Glomerular endothelial cell (primary cell): ENCODE results near the gene KRT75. TPM values are rescaled to one million over a fixed set of nuclear protein-coding genes. Genes with fewer than 3 reads are reported as not detected.

Experiments
- DNase-seq: peaks from one replicate; pipeline ENCODE4 v3.0.0-alpha.2; 2011; ENCODE audit warnings: low read depth, low spot score; ENCODE audit errors: extremely low read depth
- total RNA-seq: library from RNA; depleted of rRNA; stranded (reverse); fragments of >200 nt; gene quantifications from 2 replicates; pipeline ENCODE4 v1.2.3, GENCODE V29; 2015

KRT75 gene
- total RNA-seq, 1 donor from 2014 or later, result not detected

DNA sequence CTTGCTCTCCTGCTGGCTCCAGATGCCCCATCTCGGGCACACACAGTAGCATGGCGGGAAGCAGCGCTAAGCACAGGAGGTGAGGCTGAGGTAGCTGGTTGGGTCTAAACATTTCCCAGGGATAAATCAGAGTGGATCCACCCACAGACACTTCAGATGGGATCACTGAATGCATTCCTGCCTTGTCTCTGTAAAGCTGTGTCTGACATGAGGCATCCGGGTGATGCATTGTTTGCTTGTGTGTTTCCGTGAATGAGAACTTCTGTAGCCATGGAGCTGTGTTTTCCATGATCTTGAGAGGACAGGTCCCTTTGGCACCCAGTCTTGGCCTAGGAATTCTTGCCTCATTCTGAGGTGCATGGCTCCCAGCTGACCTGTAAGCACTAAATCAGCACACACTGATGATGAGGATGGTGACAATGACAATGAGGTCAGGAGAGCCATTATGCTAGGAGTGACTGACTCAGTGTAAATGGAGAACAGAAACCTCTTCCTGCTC is 6.7 kb upstream of the KRT75 start:
- DNase-seq, result no peak

DNA sequence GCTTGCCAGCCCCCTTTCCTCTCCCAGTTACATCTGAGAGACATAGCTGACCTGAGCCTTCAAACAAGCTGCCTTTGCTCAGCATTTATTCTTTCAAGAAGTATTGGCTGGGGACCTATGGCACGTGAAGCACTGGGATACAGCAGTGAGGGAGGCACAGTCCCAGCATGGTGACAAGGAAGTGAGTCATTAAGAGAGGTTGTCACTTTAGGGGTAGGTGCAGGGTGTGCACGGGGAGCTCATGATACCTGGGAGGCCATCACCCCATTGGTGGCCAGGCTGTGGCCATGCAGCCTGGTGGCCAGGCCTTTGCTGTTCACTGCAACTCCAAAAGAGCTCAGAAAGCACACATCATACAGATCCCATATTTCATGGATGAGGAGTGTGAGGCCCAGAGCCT is 5.7 kb upstream of the KRT75 start:
- no peak for DNase-seq

DNA sequence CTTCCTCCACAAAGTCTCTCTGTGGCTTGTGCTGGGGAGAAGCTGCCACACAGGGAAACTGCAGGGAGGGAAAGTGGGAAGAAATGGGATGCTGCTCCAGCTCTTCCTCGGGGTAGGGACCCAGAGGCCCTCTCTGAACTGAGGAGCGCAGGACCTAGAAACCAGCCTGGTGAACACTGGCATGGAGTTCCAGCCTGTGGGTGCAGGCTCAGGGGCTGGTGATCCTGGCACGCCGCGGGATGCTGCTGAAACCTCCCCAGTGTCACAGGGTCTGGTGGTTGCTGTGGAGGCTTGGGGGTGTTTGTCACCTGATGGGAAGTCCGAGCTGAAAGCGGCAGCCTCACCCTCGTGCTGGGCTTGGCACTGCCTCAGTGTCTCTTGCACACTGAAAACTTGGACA is 5.2 kb upstream of the KRT75 start:
- no peak for DNase-seq

DNA sequence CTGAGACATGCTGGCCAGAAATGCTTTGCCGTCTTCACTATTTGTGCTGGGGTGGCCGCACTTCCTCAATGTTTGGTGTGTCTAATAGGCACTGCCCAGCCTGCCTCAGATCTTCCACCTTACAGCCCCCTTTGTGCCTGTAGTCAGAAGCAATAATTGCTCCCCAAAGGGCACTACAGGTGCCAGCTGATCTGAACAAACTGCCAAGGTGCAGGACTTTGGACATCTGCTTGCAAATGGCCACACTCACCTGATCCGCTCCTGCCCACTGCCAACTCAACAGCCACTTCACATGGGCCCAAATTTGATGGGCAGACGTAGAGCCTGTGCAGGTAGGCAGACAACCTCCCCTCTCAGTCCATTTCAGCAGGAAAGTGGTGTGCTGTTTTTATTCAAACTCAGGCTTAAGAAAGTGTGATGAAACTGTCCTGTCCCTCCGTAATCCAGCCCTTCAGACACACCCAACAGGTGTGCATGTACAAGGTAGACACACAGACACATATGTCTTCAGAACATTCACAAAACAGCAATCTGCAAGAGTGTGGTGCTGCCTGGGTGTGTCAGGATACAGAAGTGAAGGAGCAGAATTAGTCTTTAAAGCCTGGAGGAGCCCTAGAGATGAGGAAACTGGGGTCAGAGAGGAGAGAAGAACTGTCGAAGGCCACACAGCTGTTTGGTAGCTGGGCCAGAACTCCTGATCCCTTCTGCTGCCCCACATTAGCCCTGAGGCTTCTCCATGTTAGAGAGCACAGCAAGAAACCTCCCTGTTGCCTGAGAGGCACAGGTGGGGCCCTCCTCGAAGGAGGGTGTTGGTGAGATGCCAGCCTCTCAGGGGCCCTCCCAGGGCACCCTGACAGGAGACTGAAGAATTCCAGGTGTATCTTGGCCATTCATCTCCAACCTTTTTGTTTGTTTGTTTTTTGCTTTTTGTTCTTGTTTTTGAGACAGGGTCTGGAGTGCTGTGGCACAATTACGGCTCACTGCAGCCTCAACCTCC is 4.4 kb upstream of the KRT75 start:
- DNase-seq, result no peak

DNA sequence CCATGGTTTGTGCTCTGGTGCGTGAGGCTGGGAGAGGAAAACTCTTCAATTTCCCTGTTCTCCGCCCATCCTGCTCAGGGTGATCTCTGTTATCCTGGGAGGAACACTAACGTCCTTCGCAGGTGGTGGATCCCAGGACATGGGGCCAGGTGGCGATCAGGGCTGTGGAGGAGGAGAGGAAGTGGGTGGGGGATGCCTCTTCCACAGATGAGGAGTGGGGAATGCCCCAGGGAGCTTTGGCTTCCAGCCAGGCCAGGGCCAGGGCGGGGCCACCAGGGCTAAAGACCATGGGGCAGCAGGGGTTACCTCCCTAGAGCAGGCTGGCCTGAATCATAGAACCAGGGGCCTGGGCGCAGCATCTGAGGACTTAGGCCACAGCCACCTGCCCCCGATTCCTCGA is 3.3 kb upstream of the KRT75 start:
- DNase-seq, result no peak

DNA sequence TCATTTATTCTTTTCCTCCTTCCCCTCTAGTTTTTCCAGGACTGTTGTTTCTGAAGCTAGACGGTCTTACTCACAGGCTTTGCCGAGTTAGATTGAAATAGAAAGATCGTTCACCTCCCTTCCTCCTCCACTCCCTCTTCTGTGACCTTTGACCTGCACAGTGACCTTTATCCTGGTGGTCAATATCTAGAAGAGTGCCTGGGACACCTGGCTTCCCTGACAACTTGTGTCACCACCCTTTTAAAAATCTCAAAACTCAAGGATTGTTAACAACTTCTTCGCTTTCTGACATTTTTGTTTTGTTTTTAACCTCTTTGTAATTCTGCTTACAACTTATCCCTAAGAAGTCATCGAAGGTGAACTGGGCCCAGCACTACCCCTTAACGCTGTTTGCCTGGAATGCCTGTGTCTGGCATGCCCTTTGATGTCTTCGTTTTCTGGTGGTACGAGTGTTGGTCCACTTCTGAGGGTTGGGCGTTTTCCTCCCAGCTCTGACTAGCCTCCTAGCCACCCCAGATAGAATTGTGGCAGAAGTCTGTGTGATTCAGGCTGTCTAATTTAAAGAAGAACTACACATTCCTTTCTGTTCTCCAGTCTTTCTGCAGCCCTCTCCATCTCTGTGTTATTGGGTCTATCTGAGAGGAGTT is 2.8 kb upstream of the KRT75 start:
- DNase-seq, result no peak

DNA sequence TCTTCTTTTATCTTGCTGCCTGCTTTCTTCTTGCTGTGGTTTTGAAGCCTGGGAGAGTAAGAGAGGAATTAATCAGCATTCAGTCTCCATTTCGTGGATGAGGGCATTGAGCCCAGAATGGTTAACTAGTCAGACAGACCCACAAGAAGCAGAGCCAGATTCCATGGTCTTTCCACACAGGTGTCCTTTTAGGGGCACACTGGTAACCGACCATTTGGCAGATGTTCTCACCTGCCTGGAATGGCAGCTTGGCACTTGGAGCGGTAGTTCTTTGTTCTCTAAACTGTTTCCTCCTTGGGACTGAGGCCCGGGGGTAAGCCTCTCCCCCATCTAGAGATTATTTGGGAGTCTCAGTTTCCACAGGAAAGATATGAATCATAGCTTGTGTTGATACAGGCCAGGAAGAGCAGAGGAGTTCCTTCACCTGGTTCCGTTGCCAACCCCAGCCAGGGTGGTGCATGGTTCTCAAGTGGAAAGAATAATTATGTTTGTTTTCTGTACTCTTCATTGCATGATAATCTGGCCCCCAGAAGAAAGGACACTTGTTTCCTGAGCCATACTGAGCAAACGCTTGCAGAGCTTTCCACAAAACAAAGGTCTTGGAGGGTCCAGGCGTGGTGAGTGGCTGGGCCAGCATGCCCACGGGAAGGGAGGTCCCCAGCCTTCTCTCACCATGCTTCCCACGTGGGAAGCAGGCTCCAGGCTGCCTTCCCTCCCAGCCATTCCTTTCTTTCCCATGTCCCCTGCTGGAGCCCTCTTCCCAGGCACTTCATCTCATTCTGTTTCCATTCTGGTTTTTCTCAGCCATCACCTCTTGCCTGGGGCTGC is 2.0 kb upstream of the KRT75 start:
- no peak for DNase-seq

DNA sequence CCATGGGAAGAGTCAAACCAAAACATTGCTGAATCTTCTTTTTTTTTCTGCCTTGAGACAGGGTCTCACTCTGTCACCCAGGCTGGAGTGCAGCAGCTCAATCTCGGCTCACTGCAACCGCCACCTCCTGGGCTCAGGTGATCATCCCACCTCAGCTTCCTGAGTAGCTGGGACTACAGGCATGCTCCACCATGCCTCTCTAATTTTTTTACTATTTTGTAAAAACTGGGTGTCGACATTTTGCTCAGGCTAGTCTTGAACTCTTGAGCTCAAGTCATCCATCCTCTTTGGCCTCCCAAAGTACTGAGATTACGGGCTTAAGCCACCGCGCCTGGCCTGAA is 1.5 kb upstream of the KRT75 start:
- DNase-seq, result no peak

DNA sequence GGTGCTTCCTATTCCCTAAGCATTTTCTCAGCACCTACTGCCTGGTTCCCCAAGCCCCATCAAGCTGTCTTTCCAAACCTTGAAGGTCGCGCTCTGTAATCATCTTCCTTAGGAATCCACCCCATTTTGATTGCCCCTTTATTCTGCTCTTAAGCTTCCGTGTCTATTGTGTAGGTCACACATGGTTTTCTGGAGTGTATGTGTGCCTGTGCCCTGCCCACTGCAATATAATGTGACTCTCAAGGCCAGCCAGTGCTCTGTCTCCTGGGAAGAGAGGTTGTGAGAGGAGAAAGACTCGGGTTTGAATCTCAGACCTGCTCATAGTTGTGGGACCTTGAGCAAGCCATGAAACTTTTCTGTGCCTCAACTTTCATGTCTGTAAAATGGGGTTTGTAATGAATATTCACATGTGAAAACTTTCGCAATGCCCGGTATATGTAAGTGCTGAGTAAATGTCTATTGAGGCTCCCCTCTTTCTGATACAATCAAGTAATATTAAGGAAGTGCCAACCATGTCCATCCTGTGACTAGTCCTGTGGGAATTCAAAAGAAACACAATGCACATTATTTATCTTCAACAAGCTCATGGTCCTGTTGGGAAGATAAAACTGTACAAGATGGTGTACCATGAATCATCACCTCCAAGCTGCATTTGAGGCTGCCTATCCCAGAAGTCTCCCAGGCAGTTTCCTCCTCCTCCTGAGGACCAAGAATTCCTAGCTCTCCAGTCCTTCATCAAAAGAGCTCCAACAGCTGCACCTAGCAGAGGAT is 774 bp upstream of the KRT75 start:
- no peak for DNase-seq

DNA sequence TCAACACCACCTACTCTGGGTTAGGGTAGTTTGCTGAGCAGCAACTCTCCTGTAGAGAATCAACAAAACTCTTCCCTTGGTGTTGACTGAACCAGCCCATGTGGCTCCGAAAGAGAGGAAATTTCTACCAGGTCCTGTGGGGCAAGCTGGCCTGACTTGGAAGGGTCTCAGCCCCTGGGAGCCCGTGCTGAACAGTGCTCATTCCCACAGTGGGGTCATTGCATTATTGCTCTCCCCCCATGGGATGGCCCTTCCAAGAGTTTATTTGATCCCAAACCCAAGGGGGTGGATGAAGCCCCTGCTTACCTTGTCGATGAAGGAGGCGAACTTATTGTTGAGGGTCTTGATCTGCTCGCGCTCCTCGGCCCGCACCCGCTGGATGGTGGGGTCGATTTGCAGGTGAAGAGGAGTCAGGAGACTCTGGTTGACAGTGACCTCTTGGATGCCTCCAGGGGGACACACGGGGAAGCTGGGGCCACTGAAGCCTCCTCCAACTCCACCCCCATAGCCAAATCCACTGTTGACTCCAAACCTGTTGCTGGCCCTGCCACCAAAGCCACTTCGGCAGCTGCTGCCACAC is 580 bp downstream of the KRT75 start:
- DNase-seq, result no peak

DNA sequence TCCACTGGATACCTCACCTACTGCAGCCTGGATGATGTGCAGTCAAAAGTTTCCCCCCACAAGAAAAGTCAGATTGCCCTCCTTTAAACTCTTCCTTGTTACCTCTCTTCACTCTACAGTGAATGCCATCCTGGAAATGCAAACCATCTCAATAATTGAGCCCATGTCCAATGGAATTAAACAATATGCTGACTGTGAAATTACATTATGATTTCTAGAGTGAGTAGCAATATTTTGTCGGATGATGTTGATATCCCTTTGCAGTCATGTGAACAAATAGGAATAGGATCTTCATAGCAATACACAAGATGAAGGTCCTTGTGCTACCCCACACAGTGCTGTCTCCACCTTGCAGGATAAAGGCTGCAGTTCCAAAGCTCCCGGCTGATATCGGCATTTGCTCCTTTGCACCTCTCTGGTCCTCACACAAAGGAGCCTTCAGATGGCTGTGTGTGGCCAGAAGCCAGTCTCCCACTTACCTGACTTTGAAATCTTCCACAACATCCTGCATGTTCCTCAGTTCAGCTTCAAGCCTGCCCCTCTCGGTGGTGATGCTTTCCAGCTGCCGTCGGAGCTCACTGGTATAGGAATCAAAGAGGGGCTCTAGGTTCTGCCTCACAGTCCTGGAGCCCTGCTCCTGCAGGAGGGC is 1.5 kb downstream of the KRT75 start:
- no peak for DNase-seq

DNA sequence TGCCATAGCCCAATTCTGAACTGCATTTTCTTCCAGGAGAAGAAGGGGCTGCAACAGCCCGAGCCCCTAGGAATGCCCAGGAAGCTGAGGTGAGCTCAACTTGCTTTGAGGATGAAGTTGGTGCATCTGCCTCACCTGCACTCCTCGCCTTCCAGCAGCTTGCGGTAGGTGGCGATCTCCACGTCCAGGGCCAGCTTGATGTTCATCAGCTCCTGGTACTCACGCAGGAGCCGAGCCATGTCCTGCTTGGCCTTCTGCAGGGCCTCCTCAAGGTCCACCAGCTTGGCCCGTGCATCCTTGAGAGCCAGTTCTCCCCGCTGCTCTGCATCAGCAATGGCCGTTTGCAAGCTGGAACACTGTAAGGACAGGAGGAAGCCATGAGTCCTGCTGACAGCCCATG is 6.0 kb downstream of the KRT75 start:
- no peak for DNase-seq

DNA sequence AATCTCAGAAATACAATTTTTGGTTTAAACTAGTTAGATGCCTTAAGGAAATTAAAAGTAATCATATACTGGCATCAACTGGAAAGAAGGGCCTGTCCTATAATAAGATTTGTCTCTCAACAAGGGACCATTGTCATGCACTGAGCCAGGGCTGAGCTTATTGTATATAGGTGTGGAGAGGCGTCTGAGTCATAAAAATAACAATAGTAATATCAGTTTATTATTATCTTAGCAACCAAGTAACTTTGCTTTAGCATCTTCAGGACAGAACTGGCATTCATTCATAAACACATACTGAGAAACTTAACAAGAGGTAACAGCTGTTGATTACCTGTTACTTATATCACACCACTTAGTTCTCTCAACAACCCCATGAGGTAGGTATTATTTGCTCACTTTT is 7.1 kb downstream of the KRT75 start:
- no peak for DNase-seq

DNA sequence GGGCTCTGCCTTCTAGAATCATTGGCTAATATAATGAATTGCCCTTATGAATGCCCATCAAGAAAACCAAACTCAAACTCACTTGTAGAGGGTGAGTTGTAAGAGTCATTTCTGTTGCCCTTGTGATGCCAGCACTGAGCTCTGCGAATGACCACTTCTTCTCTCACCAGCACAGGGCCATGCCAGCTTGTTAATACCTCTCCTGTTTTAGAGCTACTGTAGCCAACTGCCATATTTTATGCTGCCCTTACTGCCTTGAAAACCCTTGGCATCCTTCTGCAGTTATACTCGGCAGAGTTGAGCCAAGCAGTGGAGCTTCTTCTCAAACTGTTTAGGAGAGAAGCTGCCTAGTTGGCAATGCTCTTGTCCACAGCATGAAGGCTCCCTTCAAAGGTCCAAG is 8.1 kb downstream of the KRT75 start:
- DNase-seq, result no peak

DNA sequence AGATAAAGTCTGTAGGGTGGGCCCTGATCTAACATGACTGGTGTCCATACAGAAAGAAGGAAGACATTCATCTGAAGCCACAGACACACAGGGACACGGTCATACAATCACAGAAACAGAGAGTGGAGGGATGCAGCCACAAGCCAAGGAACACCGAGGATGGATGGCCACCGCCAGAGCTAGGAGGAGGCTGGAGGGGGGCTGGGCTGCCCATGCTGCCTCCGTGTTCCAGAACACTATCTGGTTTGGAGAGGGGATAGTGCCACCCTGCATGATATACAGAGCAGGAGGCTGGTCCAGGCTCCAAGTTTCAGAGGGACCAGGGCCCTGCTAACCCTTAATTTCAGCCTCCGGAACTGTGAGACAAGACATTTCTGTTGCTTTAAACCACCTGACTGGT is 8.7 kb downstream of the KRT75 start:
- DNase-seq, result no peak

DNA sequence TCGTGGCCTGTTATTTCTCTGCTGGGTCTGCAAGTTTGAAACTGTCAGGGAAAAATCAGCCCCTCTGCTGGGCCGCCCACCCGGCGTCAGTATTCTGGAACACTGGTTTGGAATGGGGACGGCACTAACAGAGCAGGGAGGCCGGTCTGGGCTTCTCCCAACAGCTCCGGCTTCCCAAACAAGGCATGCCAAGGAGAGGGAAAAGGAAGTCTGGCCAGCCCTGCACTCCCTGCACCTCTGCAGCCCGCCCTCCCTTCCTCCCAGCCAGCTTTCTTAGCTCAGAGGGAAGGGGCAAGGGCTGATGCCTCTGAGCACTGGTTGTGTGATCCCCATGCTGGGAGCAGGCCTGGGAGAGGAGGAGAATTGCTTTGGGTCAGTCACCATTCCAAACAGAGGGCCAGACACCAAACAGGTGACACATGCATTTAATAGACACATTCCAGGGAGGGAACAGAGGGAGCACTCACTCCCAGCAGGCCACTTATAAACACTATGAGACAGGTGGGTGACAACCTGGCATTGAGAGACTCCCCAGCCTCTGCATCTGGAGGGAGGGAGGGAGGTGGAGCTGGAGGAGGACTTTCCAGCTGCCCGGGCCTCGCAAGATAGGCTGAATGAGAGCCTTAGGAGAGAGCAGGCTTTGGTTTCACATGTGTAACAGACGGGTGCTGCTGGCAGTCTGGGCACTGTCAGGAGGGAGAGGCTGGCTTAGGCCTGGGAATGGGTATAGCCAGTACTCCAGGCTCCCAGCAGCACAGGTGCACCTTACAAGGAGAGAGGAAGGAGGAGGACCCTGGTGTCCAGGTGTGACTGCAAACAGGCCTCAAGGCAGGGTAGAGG is 10.3 kb downstream of the KRT75 start:
- no peak for DNase-seq

DNA sequence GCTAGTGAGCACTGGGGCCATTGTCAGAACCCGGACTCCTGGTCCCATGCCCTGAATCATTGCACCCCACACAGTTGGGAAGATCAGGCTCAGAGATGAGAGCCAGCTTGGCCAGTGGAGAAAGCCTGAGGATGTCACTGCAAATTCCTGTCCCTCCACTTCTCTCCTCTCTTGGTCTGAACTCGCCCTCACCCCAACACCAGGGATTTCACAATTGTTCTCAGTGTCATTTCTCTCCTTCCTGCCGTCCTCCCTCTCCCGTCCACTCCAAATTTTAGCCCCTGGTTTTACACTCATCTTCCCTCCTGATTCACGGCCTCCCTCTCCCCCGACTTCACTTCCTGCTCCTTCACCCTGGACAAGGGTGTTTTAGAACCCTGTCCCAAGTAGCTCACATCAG is 11.1 kb downstream of the KRT75 start:
- no peak for DNase-seq

DNA sequence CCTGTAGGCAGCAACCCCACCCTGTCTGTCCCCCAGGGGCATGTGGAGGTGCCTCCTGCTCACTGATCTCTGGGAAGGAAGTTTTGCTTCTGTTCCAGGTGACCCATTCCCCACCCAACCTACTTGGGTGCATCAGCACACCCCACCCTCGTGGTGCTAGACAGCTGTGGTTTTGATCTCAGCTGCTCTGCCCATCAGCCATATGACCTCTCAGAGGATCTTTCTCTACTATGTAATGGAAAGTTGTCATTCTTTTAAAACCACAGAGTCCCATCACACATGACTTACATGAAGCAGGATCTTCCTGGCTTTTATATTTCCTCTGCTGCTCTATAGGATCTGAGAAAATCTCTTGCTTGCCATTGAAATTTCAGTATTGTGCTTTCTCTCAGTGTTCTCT is 14.5 kb downstream of the KRT75 start:
- DNase-seq, result no peak
